NCI-H187 (cell line): ENCODE data around the gene FNIP2.

Experiments
- DNase-seq, 2 experiments: peaks; one replicate each; lab custom pipeline; 2025; lab: John Stamatoyannopoulos, UW

The FNIP2 gene

GRCh38 chr4:158763462-158763861 is 5.4 kb upstream of the FNIP2 start:
- no peak for DNase-seq

GRCh38 chr4:158766434-158767044 is 2.3 kb upstream of the FNIP2 start:
- DNase-seq: no peak

GRCh38 chr4:158767451-158767850 is 1.4 kb upstream of the FNIP2 start:
- DNase-seq: no peak

GRCh38 chr4:158769175-158769921 is 522 bp downstream of the FNIP2 start:
- DNase-seq: no peak

- no peak for DNase-seq
Measured at GRCh38 chr4:158770671-158771070, 1.8 kb downstream of the FNIP2 start.

- no peak for DNase-seq
Measured at GRCh38 chr4:158771776-158772175, 3.0 kb downstream of the FNIP2 start.

- no peak for DNase-seq
Measured at GRCh38 chr4:158775091-158775651, 6.3 kb downstream of the FNIP2 start.

- DNase-seq: no peak
Measured at GRCh38 chr4:158776106-158776505, 7.3 kb downstream of the FNIP2 start.

- no peak for DNase-seq
Measured at GRCh38 chr4:158777423-158778155, 8.8 kb downstream of the FNIP2 start.

- no peak for DNase-seq
Measured at GRCh38 chr4:158778156-158778711, 9.4 kb downstream of the FNIP2 start.

- DNase-seq: peak; percentile 21 to 29
Measured at GRCh38 chr4:158778712-158779111, 9.9 kb downstream of the FNIP2 start.

GRCh38 chr4:158781963-158782362 is 13.1 kb downstream of the FNIP2 start:
- DNase-seq: no peak

GRCh38 chr4:158782551-158783360 is 13.9 kb downstream of the FNIP2 start:
- DNase-seq: no peak

GRCh38 chr4:158783785-158784184 is 15.0 kb downstream of the FNIP2 start:
- DNase-seq: no peak

GRCh38 chr4:158785718-158786117 is 16.9 kb downstream of the FNIP2 start:
- DNase-seq: no peak

GRCh38 chr4:158786121-158786601 is 17.3 kb downstream of the FNIP2 start:
- no peak for DNase-seq

- DNase-seq: no peak
Measured at GRCh38 chr4:158786955-158787354, 18.1 kb downstream of the FNIP2 start.

- no peak for DNase-seq
Measured at GRCh38 chr4:158787709-158788475, 19.1 kb downstream of the FNIP2 start.

- DNase-seq: no peak
Measured at GRCh38 chr4:158788516-158788915, 19.7 kb downstream of the FNIP2 start.

GRCh38 chr4:158789853-158790252 is 21.0 kb downstream of the FNIP2 start:
- DNase-seq: no peak

- no peak for DNase-seq
Measured at GRCh38 chr4:158793021-158793420, 24.2 kb downstream of the FNIP2 start.
